ENCODE data around the gene BCAS3.
"Not testable (repeated sequence)": the region's sequence is repeated elsewhere in the genome, so short reads cannot be mapped to it uniquely, and the experiment has no call there.

The BCAS3 gene

GRCh38 chr17:60952747-60953146 lies 275.1 kb downstream of the BCAS3 start:
- no peak for DNase-seq

DNA sequence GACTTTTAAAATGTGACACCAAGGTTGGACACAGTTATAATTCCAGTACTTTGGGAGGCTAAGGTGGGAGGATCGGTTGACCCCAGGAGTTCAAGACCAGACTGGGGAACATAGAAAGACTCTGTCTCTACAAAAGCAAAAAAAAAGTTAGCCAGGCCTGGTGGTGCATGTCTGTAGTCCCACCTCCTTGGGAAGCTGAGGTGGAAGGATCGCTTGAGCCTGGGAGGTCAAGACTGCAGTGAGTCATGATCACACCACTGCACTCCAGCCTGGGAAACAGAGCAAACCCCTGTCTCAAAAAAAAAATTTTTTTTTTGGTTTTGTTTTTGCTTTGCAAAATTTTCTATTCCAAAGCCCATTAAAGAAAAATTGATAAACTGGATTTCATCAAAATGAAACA lies 281.4 kb downstream of the BCAS3 start:
- DNase-seq = no peak

DNA sequence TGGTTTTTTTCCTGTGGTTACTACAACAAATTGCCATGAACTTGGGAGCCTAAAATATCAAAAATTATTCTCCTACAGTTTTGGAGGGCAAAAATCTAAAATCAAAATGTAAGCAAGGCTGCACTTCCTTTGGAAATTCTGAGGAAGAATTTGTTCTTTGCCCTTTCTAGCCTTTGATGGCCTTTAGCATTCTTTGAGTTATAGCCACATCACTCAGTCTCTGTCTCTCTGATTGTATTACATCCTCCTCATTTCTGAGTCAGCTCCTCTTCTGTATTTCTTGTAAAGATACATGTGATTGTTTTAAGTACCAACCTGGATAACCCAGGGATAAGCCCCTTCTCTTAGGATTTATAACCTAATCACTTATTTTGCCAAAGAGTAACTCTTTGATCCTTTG lies 282.0 kb downstream of the BCAS3 start:
- no peak for DNase-seq

DNA sequence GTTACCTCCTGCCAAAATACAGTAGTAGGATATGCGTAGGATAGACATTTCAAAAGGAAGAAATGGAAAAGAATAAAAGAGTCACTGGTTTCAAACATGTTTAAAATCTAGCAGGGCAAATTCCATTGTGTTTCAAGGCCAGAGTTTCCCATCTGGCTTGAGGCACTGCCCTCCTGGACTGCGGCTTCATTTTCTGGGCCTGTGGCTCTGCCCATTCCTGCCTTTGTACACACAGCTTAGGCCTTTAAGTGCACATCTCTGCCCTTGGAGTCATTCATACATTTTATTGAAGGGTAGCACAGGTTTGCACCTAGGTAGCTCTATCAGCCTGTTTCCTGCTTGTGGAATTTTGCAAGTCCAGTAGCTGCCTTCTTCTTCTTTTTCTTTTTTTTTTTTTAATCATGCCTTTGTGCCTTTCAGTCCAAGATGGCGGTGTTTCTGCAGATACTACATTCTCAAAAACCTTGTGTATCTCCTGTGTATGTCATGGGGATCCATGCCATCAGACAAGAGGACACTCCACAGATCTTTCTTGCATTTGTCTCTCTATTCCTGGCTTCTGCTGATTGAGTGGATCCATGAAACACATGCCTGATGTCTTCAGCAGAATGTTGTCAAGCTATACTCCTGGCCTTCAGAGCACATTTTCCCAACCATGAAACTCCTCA lies 282.9 kb downstream of the BCAS3 start:
- no peak for DNase-seq

GRCh38 chr17:60964160-60964559 lies 286.5 kb downstream of the BCAS3 start:
- no peak for DNase-seq

- no peak for DNase-seq
Measured at GRCh38 chr17:60968266-60968665, 290.6 kb downstream of the BCAS3 start.

- no peak for DNase-seq
Measured at GRCh38 chr17:60969500-60970037, 291.9 kb downstream of the BCAS3 start.

GRCh38 chr17:60970741-60971140 lies 293.1 kb downstream of the BCAS3 start:
- DNase-seq = no peak

DNA sequence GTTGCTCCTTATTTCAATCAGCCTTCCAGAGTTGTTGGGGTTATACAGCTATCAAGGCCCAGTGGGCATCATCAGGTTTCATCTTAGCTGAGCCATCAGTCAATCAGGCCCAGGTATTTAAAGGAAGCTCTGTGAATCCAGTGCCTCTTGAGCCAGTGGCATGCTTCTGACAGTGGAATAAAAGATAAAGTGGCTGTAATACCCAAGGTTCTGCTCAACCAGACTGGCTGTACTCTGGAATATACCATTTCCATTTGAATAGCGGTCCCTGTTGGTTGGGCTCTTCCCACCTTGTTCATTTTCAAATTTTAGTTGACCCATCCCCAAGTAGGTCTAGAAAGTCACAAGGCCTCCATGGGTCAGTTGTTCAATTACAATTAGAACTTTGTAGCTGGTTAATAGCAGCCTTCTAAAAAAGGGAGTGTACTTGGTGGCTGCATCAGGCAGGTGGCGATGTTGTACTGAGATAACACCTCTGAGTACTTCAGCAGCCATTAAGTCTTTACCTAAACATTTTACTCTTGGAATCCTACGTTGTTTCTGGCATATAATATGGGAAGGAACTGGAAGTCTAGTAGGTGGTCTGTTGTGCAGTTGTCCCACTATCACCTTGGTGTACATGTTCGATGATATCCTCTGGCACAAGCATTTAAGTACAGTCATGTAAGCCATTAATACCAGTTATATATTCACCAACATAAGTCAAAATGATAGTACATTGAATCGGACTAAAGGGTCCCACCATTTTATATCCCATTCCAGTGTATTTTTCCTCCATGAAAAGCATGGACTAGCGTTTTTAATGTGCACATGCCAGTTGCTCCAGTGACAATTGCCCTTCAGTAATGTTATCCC lies 294.1 kb downstream of the BCAS3 start:
- peak; percentile 32 for DNase-seq

- DNase-seq = not testable (repeated sequence)
Measured at GRCh38 chr17:60976861-60977260, 299.2 kb downstream of the BCAS3 start.

- no peak for DNase-seq
Measured at GRCh38 chr17:60989379-60989778, 311.7 kb downstream of the BCAS3 start.

GRCh38 chr17:60989846-60990245 lies 312.2 kb downstream of the BCAS3 start:
- no peak for DNase-seq

DNA sequence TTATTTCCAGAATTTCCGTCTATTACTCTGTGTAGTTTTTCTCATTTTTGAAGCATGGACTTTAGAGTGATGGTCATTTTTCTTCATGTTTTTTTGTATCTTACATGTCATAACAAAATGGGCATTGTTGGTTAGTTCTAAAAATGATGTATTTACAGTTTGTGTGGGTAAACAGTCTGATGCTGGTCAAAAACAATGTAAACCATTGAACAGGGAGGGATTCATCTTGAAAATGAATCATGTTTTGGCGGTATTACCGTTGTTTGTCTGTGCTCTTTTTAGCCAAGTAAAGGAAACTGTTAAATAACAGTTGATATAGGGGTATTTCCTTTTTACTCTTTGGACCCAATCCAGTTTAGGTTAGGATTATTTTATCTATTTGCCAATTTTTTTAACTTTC lies 315.8 kb downstream of the BCAS3 start:
- no peak for DNase-seq

DNA sequence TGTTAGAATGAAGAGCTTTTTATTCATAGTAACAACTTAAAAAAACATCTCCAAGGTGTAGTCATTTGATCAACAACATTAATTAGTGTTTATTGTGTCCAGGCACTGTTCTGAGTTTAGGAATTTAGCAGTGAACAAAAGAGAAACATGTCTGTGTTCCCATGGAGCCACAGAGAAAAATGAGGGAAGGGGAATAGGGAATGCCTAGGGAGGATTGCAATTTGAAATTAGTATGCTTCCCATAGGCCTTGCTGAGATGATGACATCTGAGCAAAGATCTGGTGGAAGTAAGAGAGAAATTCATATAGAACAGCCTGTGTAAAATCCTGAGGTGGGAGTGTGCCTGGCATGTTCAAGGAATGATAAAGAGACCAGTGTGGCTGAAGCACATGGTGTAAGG lies 318.0 kb downstream of the BCAS3 start:
- DNase-seq = no peak

GRCh38 chr17:61000911-61001310 lies 323.3 kb downstream of the BCAS3 start:
- no peak for DNase-seq

DNA sequence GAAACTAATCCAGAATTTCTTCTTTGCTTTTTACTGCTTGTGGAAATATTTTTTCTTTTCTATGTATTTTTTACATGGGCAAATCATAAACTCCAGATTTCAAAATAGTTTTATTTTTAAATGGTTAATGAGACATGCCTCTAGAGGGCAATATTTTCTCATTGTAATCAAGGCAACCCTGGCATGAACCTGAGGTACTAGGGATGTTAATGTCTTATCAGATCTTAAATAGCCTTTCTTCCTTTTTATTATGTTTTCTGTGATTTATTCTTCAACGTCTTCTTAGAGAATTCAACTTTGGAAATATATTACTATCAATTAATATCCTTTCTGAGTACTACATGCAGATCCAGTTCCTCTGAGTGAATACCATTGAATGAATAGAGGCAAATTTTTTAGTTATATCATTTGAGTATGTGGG lies 324.7 kb downstream of the BCAS3 start:
- peak; percentile 25 for DNase-seq

- no peak for DNase-seq
Measured at GRCh38 chr17:61005358-61005757, 327.7 kb downstream of the BCAS3 start.

GRCh38 chr17:61005958-61006357 lies 328.3 kb downstream of the BCAS3 start:
- DNase-seq = not testable (repeated sequence)

DNA sequence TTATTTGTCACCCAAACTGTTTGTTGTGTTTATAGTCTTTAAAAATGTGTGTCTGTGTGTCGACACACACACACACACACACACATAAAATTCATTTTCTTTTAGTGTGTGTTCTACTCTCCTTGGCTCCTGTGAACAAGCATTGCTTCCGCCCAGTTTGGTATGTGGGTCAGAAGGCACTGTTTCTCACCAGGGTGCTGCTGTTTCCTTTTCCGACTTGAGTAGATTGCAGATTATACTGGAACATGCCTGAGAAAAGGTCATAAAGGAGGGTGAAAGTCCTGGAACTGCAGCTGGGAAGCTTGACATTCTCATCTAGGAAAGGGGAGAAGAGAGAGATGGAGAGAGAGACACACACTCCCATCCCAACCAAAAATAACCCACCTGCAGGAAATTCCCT lies 330.3 kb downstream of the BCAS3 start:
- DNase-seq = no peak

DNA sequence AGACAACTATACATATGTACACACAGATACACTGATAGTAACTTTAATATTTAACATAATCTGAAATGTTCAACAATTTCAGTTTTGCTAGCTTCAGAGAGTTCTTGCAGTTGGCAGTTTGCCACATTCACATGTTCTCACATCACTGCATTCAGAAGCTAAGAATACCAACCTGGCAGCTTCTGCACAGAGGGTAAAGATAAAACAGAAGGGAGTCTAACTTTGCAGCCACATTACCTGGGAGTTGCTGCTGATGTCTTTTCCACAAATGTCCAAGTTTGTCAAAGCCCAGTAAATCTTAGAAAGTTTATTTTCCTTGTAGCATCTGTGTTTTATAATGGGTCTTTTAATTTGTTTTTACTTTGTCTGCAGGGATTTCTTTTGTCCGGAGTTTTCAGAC lies 332.0 kb downstream of the BCAS3 start:
- no peak for DNase-seq

DNA sequence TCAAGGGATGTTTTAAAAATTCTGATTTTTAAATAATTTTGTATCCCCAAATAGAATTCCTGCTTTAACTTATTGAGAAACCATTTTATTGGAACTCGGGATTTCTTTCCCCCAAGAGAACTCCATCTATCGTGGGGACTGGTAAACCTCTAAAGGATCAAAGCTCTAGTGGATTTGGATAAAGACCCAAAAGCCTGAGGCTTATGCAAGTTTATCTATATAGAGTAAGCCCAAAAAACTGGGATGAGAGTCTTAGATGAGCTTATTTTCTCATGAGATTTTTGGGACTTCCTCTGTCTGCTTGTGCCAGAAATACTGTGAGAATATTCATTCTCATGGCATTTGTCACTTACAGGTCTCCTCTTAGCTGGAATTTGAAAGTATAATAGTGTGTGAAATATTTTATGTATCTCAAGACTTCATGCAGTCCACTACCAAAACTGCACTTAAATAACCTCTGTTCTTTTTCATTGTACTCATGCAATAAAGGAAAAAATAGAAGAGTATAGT lies 333.1 kb downstream of the BCAS3 start:
- DNase-seq = no peak

DNA sequence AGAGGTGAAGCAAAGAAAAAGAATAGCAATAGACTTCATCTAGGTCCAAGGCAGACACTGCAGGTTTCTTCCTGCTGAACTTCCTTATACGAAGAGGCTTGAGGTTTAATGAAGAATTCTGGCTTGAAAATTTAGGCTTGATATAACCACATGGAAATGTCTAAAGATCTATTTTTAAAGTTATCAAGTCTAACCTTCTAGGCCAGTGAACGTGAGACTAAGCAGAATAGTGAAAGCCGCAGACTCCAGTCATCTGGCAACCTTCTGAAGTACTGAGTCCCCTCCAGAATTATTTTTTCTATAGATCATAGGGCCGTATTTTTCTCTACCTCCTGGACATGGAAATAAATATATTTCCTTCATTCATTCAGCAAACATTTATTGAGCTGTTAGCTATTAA lies 333.6 kb downstream of the BCAS3 start:
- DNase-seq = no peak

- DNase-seq = no peak
Measured at GRCh38 chr17:61015966-61016365, 338.3 kb downstream of the BCAS3 start.
